Thoracic aorta (tissue), 2 donors: ENCODE results near the gene GALP. TPM values are rescaled to one million over a fixed set of nuclear protein-coding genes. Genes with fewer than 3 reads are reported as not detected.

Source experiments
- ATAC-seq: fragments of 150-250 bp; one replicate; pipeline ENCODE4 v1.8.0; 2017; ENCODE audit warnings: low read depth; ENCODE audit not compliant: insufficient number of reproducible peaks, low FRiP score
- DNase-seq: peaks from one replicate; pipeline ENCODE4 v3.0.0-alpha.2; 2020; ENCODE audit warnings: low spot score
- H3K27ac ChIP-seq, 2 donors: fragments of 200-600 bp; sonication (generic); 1 replicate in 1 of 2; 2 replicates in 1 of 2; pipeline ENCODE4 v1.5.1; 2016; ENCODE audit warnings: mild to moderate bottlenecking in 2 of 2, moderate library complexity in 2 of 2
- H3K27me3 ChIP-seq: fragments of 200-600 bp; sonication (generic); replicated peaks from 2 replicates; pipeline ENCODE4 v1.6.0; 2016; ENCODE audit warnings: mild to moderate bottlenecking; ENCODE audit not compliant: insufficient read depth
- H3K36me3 ChIP-seq: fragments of 200-600 bp; sonication (generic); one replicate; pipeline ENCODE4 v1.5.1; 2016
- H3K4me1 ChIP-seq, 2 donors: fragments of 200-600 bp; sonication (generic); 1 replicate in 1 of 2; 2 replicates in 1 of 2; pipeline versions ENCODE4 v1.5.1 to v1.6.0; 2016; ENCODE audit warnings: low read depth in 2 of 2, mild to moderate bottlenecking in 1 of 2; ENCODE audit not compliant: control insufficient read depth in 1 of 2
- H3K4me3 ChIP-seq: fragments of 200-600 bp; sonication (generic); 2 replicates; pipeline ENCODE4 v1.5.1; 2016; ENCODE audit warnings: mild to moderate bottlenecking
- H3K9me3 ChIP-seq: fragments of 200-600 bp; sonication (generic); 2 replicates; pipeline ENCODE4 v1.5.1; 2016
- total RNA-seq, 2 donors: library from RNA; depleted of rRNA; stranded (reverse); fragments of >200 nt; gene quantifications; one replicate each; pipeline versions ENCODE4 v1.1.0 to v1.2.3, GENCODE V29; 2016
- TF ChIP-seq, protein P1 (sequence below): fragments of 200-600 bp; sonication (generic); IDR thresholded peaks from one replicate; pipeline ENCODE4 v1.5.1; 2019; ENCODE audit warnings: antibody characterized with exemption

GALP gene
- total RNA-seq, 2 donors from 2014 or later: not detected

- H3K27me3 ChIP-seq: no peaks in the 10 kb centered on the region
- no peak for DNase-seq
- no peak overlapping the region for H3K4me3 ChIP-seq
- peaks cover 23% of the 10 kb centered on the region for H3K36me3 ChIP-seq
- no peak for ATAC-seq
- H3K4me1 ChIP-seq: no peaks in the 10 kb centered on the region
- H3K27ac ChIP-seq: no peak overlapping the region
- no peaks in the 10 kb centered on the region for H3K9me3 ChIP-seq
- TF ChIP-seq, protein P1, sequence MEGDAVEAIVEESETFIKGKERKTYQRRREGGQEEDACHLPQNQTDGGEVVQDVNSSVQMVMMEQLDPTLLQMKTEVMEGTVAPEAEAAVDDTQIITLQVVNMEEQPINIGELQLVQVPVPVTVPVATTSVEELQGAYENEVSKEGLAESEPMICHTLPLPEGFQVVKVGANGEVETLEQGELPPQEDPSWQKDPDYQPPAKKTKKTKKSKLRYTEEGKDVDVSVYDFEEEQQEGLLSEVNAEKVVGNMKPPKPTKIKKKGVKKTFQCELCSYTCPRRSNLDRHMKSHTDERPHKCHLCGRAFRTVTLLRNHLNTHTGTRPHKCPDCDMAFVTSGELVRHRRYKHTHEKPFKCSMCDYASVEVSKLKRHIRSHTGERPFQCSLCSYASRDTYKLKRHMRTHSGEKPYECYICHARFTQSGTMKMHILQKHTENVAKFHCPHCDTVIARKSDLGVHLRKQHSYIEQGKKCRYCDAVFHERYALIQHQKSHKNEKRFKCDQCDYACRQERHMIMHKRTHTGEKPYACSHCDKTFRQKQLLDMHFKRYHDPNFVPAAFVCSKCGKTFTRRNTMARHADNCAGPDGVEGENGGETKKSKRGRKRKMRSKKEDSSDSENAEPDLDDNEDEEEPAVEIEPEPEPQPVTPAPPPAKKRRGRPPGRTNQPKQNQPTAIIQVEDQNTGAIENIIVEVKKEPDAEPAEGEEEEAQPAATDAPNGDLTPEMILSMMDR: no peak
These were observed 16.1 kb upstream of the GALP start for GRCh38 chr19:56159622-56160271.

DNA sequence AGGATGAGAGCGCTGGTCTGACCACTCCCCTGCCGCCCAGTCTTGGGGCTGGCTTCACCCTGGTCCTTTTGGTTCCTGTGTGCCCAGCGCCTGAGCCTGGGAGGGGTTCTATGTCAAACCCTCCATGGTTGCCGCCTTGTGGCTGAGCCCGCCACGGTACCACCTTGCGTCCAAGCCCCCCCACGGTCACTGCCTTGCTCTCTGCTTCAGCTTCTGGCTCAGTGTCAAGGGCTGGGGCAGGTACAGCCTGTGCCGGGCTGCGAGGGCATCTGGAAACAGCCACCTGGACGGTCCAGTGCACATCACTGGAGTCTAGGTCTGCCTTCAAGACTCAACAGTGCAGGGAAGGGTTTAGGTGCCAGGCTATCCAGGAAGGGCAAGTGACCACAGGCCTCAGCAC is 14.3 kb upstream of the GALP start:
- Histone ChIP-seq H3K9me3 (no peaks in the 10 kb centered on the region), H3K27ac (no peak overlapping the region), H3K4me1 (no peaks in the 10 kb centered on the region), H3K27me3 (no peaks in the 10 kb centered on the region), H3K4me3 (no peak overlapping the region), H3K36me3 (peaks cover 20% of the 10 kb centered on the region)
- DNase-seq (no peak), ATAC-seq (no peak)
- TF ChIP-seq, protein P1: no peak

- Histone ChIP-seq H3K36me3 (peaks cover 19% of the 10 kb centered on the region), H3K4me1 (no peaks in the 10 kb centered on the region), H3K9me3 (no peaks in the 10 kb centered on the region), H3K27me3 (no peaks in the 10 kb centered on the region), H3K4me3 (no peak overlapping the region), H3K27ac (no peak overlapping the region)
- DNase-seq: no peak
- no peak for ATAC-seq
- TF ChIP-seq, protein P1: no peak
These were observed 13.6 kb upstream of the GALP start for GRCh38 chr19:56162258-56162657.

DNA sequence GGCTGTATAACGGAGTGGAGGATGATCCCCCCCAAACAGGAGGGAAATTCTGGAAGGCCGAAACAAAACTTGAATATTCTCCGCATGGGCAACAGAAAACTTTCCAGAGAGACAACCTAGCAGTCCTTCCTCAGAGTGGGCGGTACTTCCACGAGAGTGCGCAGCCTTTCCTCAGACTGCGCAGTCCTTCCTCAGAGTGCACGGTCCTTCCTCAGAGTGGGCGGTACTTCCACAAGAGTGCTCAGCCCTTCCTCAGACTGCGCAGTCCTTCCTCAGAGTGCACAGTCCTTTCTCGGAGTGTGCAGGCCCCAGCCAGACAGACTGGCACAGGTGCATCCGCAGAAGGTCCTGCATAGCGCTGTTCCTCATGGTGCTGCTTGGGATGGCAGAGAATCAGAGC is 12.7 kb upstream of the GALP start:
- peaks cover 19% of the 10 kb centered on the region for H3K36me3 ChIP-seq
- no peaks in the 10 kb centered on the region for H3K27me3 ChIP-seq
- no peak overlapping the region for H3K27ac ChIP-seq
- DNase-seq: no peak
- no peak for ATAC-seq
- TF ChIP-seq, protein P1: no peak
- no peak overlapping the region for H3K4me3 ChIP-seq
- no peaks in the 10 kb centered on the region for H3K4me1 ChIP-seq
- no peaks in the 10 kb centered on the region for H3K9me3 ChIP-seq

GRCh38 chr19:56167064-56167578 is 8.7 kb upstream of the GALP start:
- H3K27ac ChIP-seq: no peak overlapping the region
- DNase-seq (no peak), ATAC-seq (no peak)
- no peaks in the 10 kb centered on the region for H3K27me3 ChIP-seq
- TF ChIP-seq, protein P1: no peak
- no peaks in the 10 kb centered on the region for H3K4me1 ChIP-seq
- no peaks in the 10 kb centered on the region for H3K9me3 ChIP-seq
- no peaks in the 10 kb centered on the region for H3K36me3 ChIP-seq
- H3K4me3 ChIP-seq: no peak overlapping the region
